Bronchial epithelial cell (primary cell): ENCODE measurements around the gene TRMT1. TPM values are rescaled to one million over a fixed set of nuclear protein-coding genes. Genes with fewer than 3 reads are reported as not detected.

ENCODE experiments used
- DNase-seq: peaks from one replicate; pipeline ENCODE4 v3.0.0-alpha.2; 2010; ENCODE audit warnings: low read depth
- FAIRE-seq: peaks from 2 replicates; lab custom pipeline; 2011; peaks lifted over from hg19 to GRCh38; lab: Jason Lieb, UNC
- H3K27me3 ChIP-seq: 2 replicates; pipeline ENCODE4 v1.5.1; 2011; ENCODE audit warnings: low read length; ENCODE audit not compliant: control insufficient read depth, insufficient read depth
- H3K36me3 ChIP-seq: 2 replicates; pipeline ENCODE4 v1.5.1; 2011; ENCODE audit warnings: low read length; ENCODE audit not compliant: control insufficient read depth, insufficient read depth
- H3K4me3 ChIP-seq: 2 replicates; pipeline ENCODE4 v1.5.1; 2011; ENCODE audit warnings: mild to moderate bottlenecking, low read depth, low read length, control low read depth
- total RNA-seq: library from RNA; depleted of rRNA; stranded (reverse); fragments of >200 nt; gene quantifications from 2 replicates; pipeline ENCODE4 v1.2.1, GENCODE V29; 2014
- TF ChIP-seq, protein P1 (sequence below): IDR thresholded peaks from 2 replicates; pipeline ENCODE4 v1.5.1; 2011; ENCODE audit warnings: mild to moderate bottlenecking, moderate library complexity, low read length, control low read depth, inconsistent platforms; ENCODE audit not compliant: insufficient read depth, severe bottlenecking

The TRMT1 gene
- total RNA-seq, 1 donor from 2014 or later: 40.5 TPM

DNA sequence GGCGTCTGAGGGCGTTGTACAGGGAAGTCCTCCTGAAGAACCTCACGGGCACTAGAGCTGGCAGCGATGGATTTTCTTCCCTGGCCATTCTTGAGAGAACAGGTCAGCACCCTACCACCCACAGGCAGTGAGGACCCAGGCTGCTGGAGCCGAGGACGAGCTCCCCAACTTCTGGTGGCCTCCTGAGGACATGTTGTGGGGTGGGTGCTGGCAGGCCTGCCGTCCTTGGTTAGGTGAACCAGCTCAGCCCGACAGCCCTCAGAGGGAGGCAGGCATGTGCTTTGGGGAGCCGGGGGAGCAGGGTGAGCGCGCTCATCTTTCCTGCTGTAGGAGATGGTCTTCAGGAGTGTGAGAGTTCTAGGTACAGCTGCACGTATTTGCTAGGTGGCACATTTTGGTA is 29.2 kb downstream of the TRMT1 start:
- DNase-seq (no peak), FAIRE-seq (no peak)
- TF ChIP-seq, protein P1, sequence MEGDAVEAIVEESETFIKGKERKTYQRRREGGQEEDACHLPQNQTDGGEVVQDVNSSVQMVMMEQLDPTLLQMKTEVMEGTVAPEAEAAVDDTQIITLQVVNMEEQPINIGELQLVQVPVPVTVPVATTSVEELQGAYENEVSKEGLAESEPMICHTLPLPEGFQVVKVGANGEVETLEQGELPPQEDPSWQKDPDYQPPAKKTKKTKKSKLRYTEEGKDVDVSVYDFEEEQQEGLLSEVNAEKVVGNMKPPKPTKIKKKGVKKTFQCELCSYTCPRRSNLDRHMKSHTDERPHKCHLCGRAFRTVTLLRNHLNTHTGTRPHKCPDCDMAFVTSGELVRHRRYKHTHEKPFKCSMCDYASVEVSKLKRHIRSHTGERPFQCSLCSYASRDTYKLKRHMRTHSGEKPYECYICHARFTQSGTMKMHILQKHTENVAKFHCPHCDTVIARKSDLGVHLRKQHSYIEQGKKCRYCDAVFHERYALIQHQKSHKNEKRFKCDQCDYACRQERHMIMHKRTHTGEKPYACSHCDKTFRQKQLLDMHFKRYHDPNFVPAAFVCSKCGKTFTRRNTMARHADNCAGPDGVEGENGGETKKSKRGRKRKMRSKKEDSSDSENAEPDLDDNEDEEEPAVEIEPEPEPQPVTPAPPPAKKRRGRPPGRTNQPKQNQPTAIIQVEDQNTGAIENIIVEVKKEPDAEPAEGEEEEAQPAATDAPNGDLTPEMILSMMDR: no peak
- Histone ChIP-seq H3K4me3 (no peak overlapping the region), H3K36me3 (peaks cover 4% of the 10 kb centered on the region), H3K27me3 (no peaks in the 10 kb centered on the region)

DNA sequence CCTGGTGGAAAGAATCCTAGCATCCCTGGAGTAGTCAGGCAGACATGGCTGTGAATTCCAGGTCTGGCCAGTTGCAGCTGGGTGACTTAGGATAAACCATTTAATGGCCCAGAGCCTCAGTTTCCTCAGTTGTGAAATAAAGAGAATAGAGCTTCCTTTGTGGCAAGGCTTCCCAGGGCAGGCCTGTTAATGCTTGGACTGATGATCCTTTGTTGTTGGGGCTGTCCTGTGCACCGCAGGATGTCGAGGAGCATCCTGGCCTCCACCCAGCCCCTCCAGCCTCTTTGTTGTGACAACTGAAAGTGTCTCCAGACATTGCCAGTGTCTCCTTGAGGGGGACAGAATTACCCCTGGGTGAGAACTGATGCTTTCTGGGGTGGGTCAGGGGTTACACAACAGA is 30.2 kb downstream of the TRMT1 start:
- TF ChIP-seq, protein P1: no peak
- Histone ChIP-seq H3K4me3 (no peak overlapping the region), H3K36me3 (peaks cover 4% of the 10 kb centered on the region), H3K27me3 (no peaks in the 10 kb centered on the region)
- FAIRE-seq (no peak), DNase-seq (no peak)

DNA sequence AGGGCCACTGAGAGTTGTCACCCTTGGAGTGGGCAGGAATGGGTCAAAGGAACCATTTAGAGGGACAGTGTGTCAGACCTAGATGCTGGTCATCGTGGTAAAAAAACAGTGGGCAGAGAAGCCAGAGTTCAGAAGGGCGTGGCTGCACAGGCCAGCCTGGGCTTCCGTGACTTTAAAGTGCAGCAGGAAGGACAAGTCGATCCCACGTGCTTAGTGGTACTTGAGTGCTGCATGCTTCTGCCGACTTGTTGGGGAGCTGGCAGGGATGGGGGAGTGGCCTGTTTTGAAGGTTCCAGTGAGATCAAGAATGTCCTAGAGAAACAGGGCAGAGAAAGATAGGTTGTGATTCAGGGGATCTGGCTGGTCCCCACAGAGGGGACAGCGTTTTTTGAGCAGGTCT is 30.9 kb downstream of the TRMT1 start:
- peak; percentile 76 for FAIRE-seq

DNA sequence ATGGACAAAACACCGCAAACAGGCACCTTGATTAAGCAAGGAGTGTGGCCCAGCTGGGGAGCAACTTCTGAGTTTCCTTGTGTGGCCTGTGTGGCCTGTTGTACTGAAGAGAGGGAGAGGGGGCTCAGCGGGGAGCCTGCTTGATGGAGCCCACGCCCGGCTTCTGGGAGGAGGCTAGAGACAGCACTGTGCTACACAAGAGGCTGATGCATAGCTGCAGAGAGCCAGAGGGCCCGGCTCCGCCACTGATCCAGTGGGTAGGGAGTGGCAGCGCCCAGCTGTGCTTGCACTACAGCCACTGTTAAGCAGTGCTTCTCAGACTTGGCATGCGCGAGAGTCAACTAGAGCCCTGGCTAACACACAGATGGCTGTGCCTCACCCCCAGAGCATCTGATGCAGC is 32.9 kb downstream of the TRMT1 start:
- H3K27me3 ChIP-seq: no peaks in the 10 kb centered on the region
- FAIRE-seq: peak; percentile 47
- H3K4me3 ChIP-seq: no peak overlapping the region
- H3K36me3 ChIP-seq: peaks cover 4% of the 10 kb centered on the region
- TF ChIP-seq, protein P1: no peak
- DNase-seq: no peak

More for the DNA sequence above, 30.9 kb downstream of the TRMT1 start:
- TF ChIP-seq, protein P1: no peak
- DNase-seq: no peak
- H3K4me3 ChIP-seq: no peak overlapping the region
- no peaks in the 10 kb centered on the region for H3K27me3 ChIP-seq
- peaks cover 4% of the 10 kb centered on the region for H3K36me3 ChIP-seq

DNA sequence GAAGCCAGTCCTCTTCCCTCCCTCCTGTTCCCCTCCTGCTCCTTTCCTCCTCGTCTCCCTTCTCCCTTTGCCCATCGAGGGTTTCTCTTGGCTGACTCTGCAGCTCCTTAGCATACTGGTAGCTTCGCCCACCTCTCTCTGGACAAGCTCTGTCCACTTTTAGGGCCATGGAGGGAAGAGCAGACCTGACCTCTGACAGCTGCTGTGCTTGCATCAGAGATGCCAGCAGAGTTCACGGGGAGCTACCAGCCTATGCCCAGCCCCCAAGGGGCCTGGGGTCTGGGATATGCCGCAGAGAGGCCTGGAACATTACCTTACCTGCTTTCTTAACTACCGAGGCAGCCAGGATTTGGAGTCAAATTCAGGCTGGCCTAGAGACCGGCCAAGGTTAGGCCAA is 33.5 kb downstream of the TRMT1 start:
- no peak for DNase-seq
- FAIRE-seq: no peak
- Histone ChIP-seq H3K4me3 (no peak overlapping the region), H3K36me3 (peaks cover 5% of the 10 kb centered on the region), H3K27me3 (no peaks in the 10 kb centered on the region)
- TF ChIP-seq, protein P1: no peak
